ENCODE data around the gene POLR2L. TPM values are rescaled to one million over a fixed set of nuclear protein-coding genes. Genes with fewer than 3 reads are reported as not detected.

The POLR2L gene
- total and polyA plus RNA-seq, 3 donors from 2014 or later = 32.9 to 97.3 (median 48.4) TPM

DNA sequence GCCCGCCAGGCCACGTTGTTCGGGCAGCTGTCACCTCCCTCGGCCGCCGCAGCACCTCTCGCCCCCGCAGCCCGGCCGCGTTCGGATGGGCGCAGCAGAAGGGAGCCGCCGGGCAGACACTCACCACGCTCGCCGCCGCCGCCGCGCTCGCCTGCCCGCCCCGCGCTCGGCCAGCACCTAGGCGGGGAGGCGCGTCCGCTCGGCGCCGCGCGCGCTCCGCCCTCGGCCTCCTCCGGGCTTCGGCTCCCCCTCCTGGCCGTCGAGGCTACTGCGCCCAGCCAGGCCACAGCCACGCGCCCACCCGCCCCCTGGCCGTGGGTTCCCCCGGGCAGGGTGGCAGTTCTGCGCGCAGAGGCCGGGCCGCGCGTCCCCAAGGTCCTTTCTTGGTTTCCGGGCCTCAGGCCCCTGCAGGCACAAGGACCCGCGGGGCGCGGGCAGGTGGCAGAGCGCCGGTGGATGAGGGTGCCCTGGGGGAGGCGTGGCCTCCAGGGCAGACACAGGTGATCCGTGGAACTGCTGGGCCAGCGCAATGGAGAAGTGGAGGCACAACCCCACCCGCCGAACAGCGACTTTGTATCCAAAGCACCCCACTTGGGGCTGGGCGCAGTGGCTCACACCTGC lies 44.1 kb downstream of the POLR2L start, which contains the start of gene SLC25A22:
Gene SLC25A22 (minus strand): TSS at position 189 of the 621 bp plus-strand sequence. CDS start 3,275 bp downstream, outside the sequence.
- peak within 1 kb of the TSS; percentile 64 to 83 for H3K27ac ChIP-seq
- DNase-seq = peak; percentile 85
- peak within 1 kb of the TSS; percentile 62 to 76 for H3K4me3 ChIP-seq
- 3% methylated on average over 63 of the region's 69 CpGs; no CpG with 5 or more reads in 1 of the 2 donors for WGBS, 2 donors
- no peaks in the 10 kb centered on the region for H3K9me3 ChIP-seq
- intact Hi-C loops (cut with DNase I; ENCODE audit: low total_unique reads) = no loop called here
- H3K36me3 ChIP-seq (ENCODE audit: low read depth, missing control alignments) = no peaks in the 10 kb centered on the region
- no peak for TF ChIP-seq POLR2A (IDR thresholded peaks at IDR 0.05)
- TF ChIP-seq, protein P1, sequence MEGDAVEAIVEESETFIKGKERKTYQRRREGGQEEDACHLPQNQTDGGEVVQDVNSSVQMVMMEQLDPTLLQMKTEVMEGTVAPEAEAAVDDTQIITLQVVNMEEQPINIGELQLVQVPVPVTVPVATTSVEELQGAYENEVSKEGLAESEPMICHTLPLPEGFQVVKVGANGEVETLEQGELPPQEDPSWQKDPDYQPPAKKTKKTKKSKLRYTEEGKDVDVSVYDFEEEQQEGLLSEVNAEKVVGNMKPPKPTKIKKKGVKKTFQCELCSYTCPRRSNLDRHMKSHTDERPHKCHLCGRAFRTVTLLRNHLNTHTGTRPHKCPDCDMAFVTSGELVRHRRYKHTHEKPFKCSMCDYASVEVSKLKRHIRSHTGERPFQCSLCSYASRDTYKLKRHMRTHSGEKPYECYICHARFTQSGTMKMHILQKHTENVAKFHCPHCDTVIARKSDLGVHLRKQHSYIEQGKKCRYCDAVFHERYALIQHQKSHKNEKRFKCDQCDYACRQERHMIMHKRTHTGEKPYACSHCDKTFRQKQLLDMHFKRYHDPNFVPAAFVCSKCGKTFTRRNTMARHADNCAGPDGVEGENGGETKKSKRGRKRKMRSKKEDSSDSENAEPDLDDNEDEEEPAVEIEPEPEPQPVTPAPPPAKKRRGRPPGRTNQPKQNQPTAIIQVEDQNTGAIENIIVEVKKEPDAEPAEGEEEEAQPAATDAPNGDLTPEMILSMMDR (IDR thresholded peaks at IDR 0.05) = peak; percentile 85 to 89 (median 86)
- peaks cover 27% of the 10 kb centered on the region for H3K4me1 ChIP-seq
- no peaks in the 10 kb centered on the region for H3K27me3 ChIP-seq

DNA sequence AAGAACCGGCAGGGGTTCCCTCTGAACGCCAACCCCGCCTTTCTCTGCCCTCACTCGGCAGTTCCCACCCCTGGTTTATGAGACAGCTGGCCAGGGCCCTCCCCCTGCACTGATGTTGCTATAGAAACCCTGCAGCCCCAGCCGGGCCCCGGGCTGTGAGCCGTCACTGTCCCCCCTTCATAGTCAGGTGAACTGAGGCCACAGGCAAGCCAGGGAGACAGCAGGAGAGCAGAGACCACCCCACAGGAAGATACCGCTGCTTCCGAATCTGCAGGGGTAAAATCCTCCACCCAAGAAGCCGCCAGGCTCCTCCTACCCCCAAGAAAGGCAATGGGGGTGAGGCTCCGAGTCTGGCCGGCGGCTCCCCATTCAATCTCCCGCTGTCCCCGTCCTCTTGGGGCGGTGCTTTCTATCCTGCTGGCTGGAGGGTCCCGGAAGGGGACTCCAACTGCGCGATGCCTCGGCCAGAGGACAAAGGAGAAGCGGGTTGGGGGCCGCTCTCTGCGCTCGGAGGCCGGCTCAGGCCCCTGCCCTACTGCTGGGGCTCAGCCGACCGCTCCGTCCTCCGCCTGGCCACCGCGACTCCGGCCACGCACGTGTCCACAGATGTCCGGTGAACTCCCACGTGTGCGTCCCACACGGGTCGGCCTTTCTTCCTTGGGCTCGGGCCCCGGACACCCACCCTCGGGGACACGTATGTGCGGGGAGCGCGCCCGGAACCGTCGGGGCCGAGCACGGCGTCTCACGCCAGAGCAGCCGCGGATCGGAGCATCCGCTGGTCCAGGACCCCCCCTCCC lies 44.8 kb downstream of the POLR2L start:
- peaks cover 27% of the 10 kb centered on the region for H3K4me1 ChIP-seq
- intact Hi-C loops (cut with DNase I; ENCODE audit: low total_unique reads) = no loop called here
- peak; percentile 85 for DNase-seq
- peak overlapping the region; percentile 62 to 76 for H3K4me3 ChIP-seq
- peak overlapping the region; percentile 64 to 83 for H3K27ac ChIP-seq
- H3K9me3 ChIP-seq = no peaks in the 10 kb centered on the region
- 0% methylated on average over 4 to 57 of the region's 57 CpGs for WGBS, 2 donors
- H3K36me3 ChIP-seq (ENCODE audit: low read depth, missing control alignments) = no peaks in the 10 kb centered on the region
- H3K27me3 ChIP-seq = no peaks in the 10 kb centered on the region
- TF ChIP-seq, protein P1 (IDR thresholded peaks at IDR 0.05) = no peak
- no peak for TF ChIP-seq POLR2A (IDR thresholded peaks at IDR 0.05)

- TF ChIP-seq, protein P1 (IDR thresholded peaks at IDR 0.05) = no peak
- no peak for TF ChIP-seq POLR2A (IDR thresholded peaks at IDR 0.05)
- WGBS, 2 donors = 18 to 26% methylated on average over 14 to 18 of the region's 18 CpGs
- Histone ChIP-seq H3K4me3 (peak overlapping the region; percentile 62 to 76), H3K4me1 (peaks cover 27% of the 10 kb centered on the region), H3K9me3 (no peaks in the 10 kb centered on the region), H3K27ac (peak overlapping the region; percentile 64 to 83), H3K36me3 (ENCODE audit: low read depth, missing control alignments) (no peaks in the 10 kb centered on the region), H3K27me3 (no peaks in the 10 kb centered on the region)
- DNase-seq = no peak
- intact Hi-C loops (cut with DNase I; ENCODE audit: low total_unique reads) = no loop called here
These were observed 45.6 kb downstream of the POLR2L start for GRCh38 chr11:796565-797295.

DNA sequence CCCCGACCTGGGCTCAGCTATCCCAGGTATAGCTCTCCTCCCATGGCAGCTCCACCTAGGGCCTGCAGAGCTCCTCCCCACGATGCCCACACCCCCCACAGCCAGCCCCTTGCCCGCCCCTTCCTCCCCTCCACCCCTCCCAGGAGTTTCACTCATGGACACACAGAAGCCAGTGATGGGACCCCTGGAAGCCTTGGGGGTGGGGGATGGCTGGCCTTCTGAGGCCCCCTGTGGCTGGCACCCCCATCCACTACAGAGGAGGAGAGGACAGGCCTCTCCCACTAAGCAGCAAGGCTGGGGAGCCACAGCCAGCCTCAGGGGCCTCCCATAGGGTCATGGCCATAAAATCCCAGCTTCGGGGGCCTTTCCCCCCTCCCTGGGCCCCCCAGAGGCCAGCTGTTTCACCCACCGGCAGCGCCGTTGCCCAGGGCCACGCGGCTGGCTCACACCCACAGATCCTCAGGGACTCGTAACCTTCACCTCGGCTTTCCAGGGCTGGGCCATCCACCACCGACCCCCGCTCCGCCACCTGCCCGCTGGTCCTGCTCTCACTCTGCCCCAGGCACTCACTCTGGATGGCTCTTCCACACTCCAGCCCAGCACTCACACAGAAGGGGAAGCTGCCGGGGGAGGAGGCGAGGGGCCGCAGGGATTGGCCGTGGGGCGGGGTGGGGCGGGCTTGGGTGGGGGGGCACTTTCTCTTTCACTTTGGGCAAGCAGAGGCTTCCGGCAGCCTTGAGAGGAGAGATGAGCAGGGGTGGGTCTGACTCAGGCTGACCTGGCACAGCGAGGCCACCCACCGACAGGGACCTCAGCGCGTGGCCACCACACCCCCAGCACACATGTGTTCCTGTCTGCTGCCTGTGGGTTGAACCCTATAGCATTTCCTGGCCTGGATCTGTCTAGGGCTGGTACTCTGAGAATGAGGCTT lies 46.4 kb downstream of the POLR2L start:
- no peak for TF ChIP-seq POLR2A (IDR thresholded peaks at IDR 0.05)
- TF ChIP-seq, protein P1 (IDR thresholded peaks at IDR 0.05) = no peak
- Histone ChIP-seq H3K27me3 (no peaks in the 10 kb centered on the region), H3K4me1 (peaks cover 27% of the 10 kb centered on the region), H3K27ac (peak overlapping the region; percentile 64 to 83), H3K36me3 (ENCODE audit: low read depth, missing control alignments) (no peaks in the 10 kb centered on the region), H3K4me3 (peak overlapping the region; percentile 13 to 76), H3K9me3 (no peaks in the 10 kb centered on the region)
- peak; percentile 78 for DNase-seq
- intact Hi-C loops (cut with DNase I; ENCODE audit: low total_unique reads) = no loop called here
- 36% methylated on average over 24 of the region's 26 CpGs; no CpG with 5 or more reads in 1 of the 2 donors for WGBS, 2 donors

All from testis (tissue), 3 donors.